ENCODE data around the gene VSIG2. TPM values are rescaled to one million over a fixed set of nuclear protein-coding genes. Genes with fewer than 3 reads are reported as not detected.

VSIG2 gene
- total and polyA plus RNA-seq, 2 donors (not counting 3 experiments of a cell fraction or from before 2014, with no cell fraction given): 1.2 to 7.0 TPM

GRCh38 chr11:124759266-124760204 is 7.5 kb upstream of the VSIG2 start:
- intact Hi-C loops (cut with micrococcal nuclease): loop anchor here (1.0 kb wide), 9 partner anchors 11 to 139 kb away; partner anchors contain the start of genes SIAE and SPA17
- DNase-seq (ENCODE audit: low read depth, low spot score): peak; percentile 100
- FAIRE-seq: peak; percentile 97

More at GRCh38 chr11:124759266-124760204, 7.5 kb upstream of the VSIG2 start:
- no peaks in the 10 kb centered on the region for H3K9me1 ChIP-seq (replicated peaks; ENCODE audit: control insufficient read depth, extremely low read depth, insufficient read depth, low read length)
- peaks cover 71% of the 10 kb centered on the region for H3K79me2 ChIP-seq (ENCODE audit: control insufficient read depth, insufficient read depth, low read length)
- no peaks in the 10 kb centered on the region for H3K27me3 ChIP-seq (ENCODE audit: control insufficient read depth in 2 of 2, insufficient read depth in 2 of 2, low read length in 2 of 2)
- ChIA-PET CTCF (interaction anchor here (1.3 to 13.1 kb wide), 8 partner anchors 10 to 117 kb away, joined by 3 to 301 read pairs (median 20); partner anchors contain the start of genes NRGN, SIAE, SPA17 and VSIG2), POLR2A (interaction anchor here (0.9 to 5.9 kb wide), 3 partner anchors 11 to 86 kb away, joined by 3 to 67 read pairs (median 3); no protein-coding TSS in a partner anchor)
- BruUV-seq (replicated peaks): no TSS peak
- H3K9ac ChIP-seq (replicated peaks; ENCODE audit: extremely low read depth, insufficient read depth, low read length): peak overlapping the region; percentile 98
- H3K9me3 ChIP-seq (replicated peaks; ENCODE audit: control insufficient read depth, insufficient read depth, low read length): no peaks in the 10 kb centered on the region
- peaks cover 58% of the 10 kb centered on the region for H3K4me1 ChIP-seq (ENCODE audit: control insufficient read depth, extremely low read depth, insufficient read depth, low read length)
- H2AFZ ChIP-seq (ENCODE audit: low read depth, low read length): no peak overlapping the region
- no peaks in the 10 kb centered on the region for H4K20me1 ChIP-seq (replicated peaks; ENCODE audit: control insufficient read depth, extremely low read depth, insufficient read depth, low read length)
- H3K4me3 ChIP-seq (replicated peaks in 1 of 3; ENCODE audit: insufficient read depth in 1 of 3, low read depth in 1 of 3, low read length in 3 of 3): peak overlapping the region; percentile 62 to 97 (median 65)
- H3K36me3 ChIP-seq (ENCODE audit: control insufficient read depth in 2 of 2, extremely low read depth in 1 of 2, insufficient read depth in 2 of 2, low read length in 2 of 2): peaks cover 11 to 18% of the 10 kb centered on the region in 2 experiments
- peak overlapping the region; percentile 100 for H3K27ac ChIP-seq (ENCODE audit: insufficient read depth, low read depth, low read length)
- TF ChIP-seq POLR2AphosphoS5 (IDR thresholded peaks at IDR 0.05; ENCODE audit: insufficient read depth, low read depth, low read length) (peak; percentile 100), EZH2 (IDR thresholded peaks at IDR 0.05; ENCODE audit: borderline replicate concordance, low read depth, low read length, severe bottlenecking) (no peak), GATA2 (IDR thresholded peaks at IDR 0.05; ENCODE audit: insufficient read depth, insufficient read length, low read depth, low read length) (peak; percentile 99), JUN (IDR thresholded peaks at IDR 0.05; ENCODE audit: borderline replicate concordance, insufficient read depth, insufficient read length, low read depth) (no peak), POLR2A (IDR thresholded peaks at IDR 0.05; ENCODE audit: low read depth, low read length) (peak; percentile 94), FOS (IDR thresholded peaks at IDR 0.05; ENCODE audit: borderline replicate concordance, insufficient read depth, low read length) (peak; percentile 67), CTCF (IDR thresholded peaks at IDR 0.05; ENCODE audit: extremely low read depth in 1 of 2, insufficient read depth in 1 of 2, low read depth in 1 of 2, low read length in 2 of 2) (peak in 1 of 2 donors; percentile 45)
- TF ChIP-seq, protein P1, sequence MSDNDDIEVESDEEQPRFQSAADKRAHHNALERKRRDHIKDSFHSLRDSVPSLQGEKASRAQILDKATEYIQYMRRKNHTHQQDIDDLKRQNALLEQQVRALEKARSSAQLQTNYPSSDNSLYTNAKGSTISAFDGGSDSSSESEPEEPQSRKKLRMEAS (IDR thresholded peaks at IDR 0.05; ENCODE audit: insufficient read depth, insufficient read length): peak; percentile 91
- dilution Hi-C loops (cut with MboI; ENCODE audit: extremely low pct_ligation_motif_present, low sequenced_read_pairs): no loop called here
- peak overlapping the region; percentile 79 for H3K4me2 ChIP-seq (ENCODE audit: insufficient read depth, low read length)
